Measurements from ENCODE around the gene TFDP1. TPM values are rescaled to one million over a fixed set of nuclear protein-coding genes. Genes with fewer than 3 reads are reported as not detected.
A peak's percentile ranks its signal among the peaks of the same experiment; 100 is the strongest.

TFDP1 gene
- total and polyA plus RNA-seq, 4 donors = 17.4 to 36.6 (median 33.1) TPM

DNA sequence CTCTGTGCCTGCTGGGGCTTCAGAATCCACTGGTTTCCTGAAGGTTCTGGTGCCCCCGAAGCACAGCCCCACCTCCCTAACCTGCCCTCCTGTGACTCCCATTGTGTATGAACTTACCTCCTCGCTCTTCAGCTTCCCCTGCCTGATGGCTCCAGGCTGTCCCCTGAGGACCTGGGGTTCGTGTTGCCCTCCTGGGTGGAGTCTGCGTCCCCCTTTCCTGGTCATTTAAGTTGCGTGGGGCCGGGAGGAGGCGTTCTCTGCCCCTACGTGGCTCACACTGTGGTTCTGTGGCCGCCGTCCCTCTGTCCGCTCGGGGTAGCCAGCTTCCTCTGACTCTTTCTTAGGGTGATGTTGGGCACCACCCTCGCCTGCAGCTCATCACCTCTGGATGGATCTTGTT lies 13.9 kb downstream of the TFDP1 start:
- H3K4me3 ChIP-seq (ENCODE audit: low read length in 2 of 2) = no peak overlapping the region
- ATAC-seq (ENCODE audit: low FRiP score) = no peak
- H3K9me3 ChIP-seq (ENCODE audit: control insufficient read depth, low read length) = no peaks in the 10 kb centered on the region
- no peak overlapping the region for H3K27ac ChIP-seq (ENCODE audit: low read depth in 1 of 2, low read length in 2 of 2)
- DNase-seq = peak; percentile 30 to 44
- WGBS, 2 donors = 96 to 97% methylated on average over 13 of the region's 13 CpGs
- no peaks in the 10 kb centered on the region for H3K36me3 ChIP-seq (ENCODE audit: control insufficient read depth in 1 of 2, insufficient read depth in 2 of 2, low read length in 1 of 2)
- intact Hi-C loops (cut with DNase I) = no loop called here
- no peaks in the 10 kb centered on the region for H3K27me3 ChIP-seq (ENCODE audit: control insufficient read depth in 1 of 2, insufficient read depth in 2 of 2, low read length in 1 of 2)
- no peaks in the 10 kb centered on the region for H3K4me1 ChIP-seq (ENCODE audit: control insufficient read depth in 1 of 2, insufficient read depth in 2 of 2, low read length in 2 of 2)

DNA sequence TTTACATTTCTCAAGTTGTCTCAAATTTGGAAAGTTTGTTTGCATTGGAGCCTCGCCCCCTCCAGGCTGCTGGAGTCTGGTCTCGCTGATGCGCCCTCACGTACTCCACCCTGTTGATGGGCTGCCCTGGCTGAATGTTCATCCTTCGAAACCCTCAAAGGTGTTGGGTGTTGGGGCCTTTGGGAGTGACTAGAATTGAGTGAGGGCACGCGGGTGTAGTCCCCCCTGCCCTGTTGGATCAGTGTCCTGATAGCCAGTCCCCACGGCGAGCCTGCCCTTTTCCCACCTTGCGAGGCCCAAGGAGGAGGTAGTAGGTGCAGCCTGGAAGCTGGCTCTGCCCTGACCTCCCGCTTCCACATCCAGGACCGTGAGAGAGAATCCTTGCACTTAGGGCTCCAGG lies 14.8 kb downstream of the TFDP1 start:
- no peaks in the 10 kb centered on the region for H3K27me3 ChIP-seq (ENCODE audit: control insufficient read depth in 1 of 2, insufficient read depth in 2 of 2, low read length in 1 of 2)
- 96 to 99% methylated on average over 12 of the region's 12 CpGs for WGBS, 2 donors
- DNase-seq = peak; percentile 16 to 50
- no peak overlapping the region for H3K4me3 ChIP-seq (ENCODE audit: low read length in 2 of 2)
- H3K4me1 ChIP-seq (ENCODE audit: control insufficient read depth in 1 of 2, insufficient read depth in 2 of 2, low read length in 2 of 2) = no peaks in the 10 kb centered on the region
- ATAC-seq (ENCODE audit: low FRiP score) = no peak
- H3K27ac ChIP-seq (ENCODE audit: low read depth in 1 of 2, low read length in 2 of 2) = no peak overlapping the region
- H3K9me3 ChIP-seq (ENCODE audit: control insufficient read depth, low read length) = no peaks in the 10 kb centered on the region
- H3K36me3 ChIP-seq (ENCODE audit: control insufficient read depth in 1 of 2, insufficient read depth in 2 of 2, low read length in 1 of 2) = no peaks in the 10 kb centered on the region
- intact Hi-C loops (cut with DNase I) = no loop called here

DNA sequence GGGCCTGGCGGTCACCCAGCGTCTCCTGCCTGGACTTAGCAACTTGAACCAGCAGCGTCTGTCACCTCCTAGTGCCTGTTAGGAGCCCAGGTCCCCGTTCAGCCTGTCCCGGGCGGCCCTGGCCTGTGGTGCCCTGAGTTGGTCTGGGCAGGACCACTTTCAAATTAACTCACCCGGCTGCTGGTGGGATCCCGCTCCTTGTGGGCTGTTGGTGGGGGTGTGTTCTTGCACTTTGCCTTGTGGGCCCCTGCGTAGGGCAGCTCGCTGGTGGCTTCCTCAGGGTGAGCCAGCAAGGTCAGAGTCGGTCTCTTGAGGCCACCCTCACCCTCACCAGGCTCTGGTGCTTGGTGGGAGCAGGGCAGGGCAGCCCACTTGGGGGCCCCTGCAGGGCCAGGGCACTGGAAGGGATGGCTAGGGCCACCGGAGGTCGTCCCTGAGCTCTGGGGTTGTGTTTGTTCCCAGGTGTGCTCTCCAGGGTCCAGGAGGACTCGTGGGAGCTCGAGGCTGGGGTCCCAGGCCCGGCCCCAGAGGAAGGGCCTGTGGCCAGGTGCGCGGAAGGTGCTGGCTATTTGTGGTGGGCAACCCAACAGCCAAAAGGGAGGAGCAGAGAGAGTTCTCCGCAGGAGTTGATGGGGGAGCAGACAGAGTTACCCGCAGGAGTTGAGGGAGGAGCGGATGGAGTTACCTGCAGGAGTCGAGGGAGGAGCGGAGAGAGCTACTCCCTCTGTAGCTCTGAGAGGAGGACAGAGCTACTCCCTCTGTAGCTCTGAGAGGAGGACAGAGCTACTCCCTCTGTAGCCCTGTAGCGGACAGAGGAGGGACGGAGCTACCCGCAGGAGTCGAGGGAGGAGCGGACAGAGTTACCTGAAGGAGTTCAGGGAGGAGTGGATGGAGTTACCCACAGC lies 16.9 kb downstream of the TFDP1 start:
- 95 to 96% methylated on average over 28 of the region's 28 CpGs for WGBS, 2 donors
- Histone ChIP-seq H3K9me3 (ENCODE audit: control insufficient read depth, low read length) (no peaks in the 10 kb centered on the region), H3K4me1 (ENCODE audit: control insufficient read depth in 1 of 2, insufficient read depth in 2 of 2, low read length in 2 of 2) (no peaks in the 10 kb centered on the region), H3K27ac (ENCODE audit: low read depth in 1 of 2, low read length in 2 of 2) (no peak overlapping the region), H3K27me3 (ENCODE audit: control insufficient read depth in 1 of 2, insufficient read depth in 2 of 2, low read length in 1 of 2) (no peaks in the 10 kb centered on the region), H3K4me3 (ENCODE audit: low read length in 2 of 2) (no peak overlapping the region), H3K36me3 (ENCODE audit: control insufficient read depth in 1 of 2, insufficient read depth in 2 of 2, low read length in 1 of 2) (no peaks in the 10 kb centered on the region)
- intact Hi-C loops (cut with DNase I) = no loop called here
- no peak for ATAC-seq (ENCODE audit: low FRiP score)
- DNase-seq = peak; percentile 28 to 64

DNA sequence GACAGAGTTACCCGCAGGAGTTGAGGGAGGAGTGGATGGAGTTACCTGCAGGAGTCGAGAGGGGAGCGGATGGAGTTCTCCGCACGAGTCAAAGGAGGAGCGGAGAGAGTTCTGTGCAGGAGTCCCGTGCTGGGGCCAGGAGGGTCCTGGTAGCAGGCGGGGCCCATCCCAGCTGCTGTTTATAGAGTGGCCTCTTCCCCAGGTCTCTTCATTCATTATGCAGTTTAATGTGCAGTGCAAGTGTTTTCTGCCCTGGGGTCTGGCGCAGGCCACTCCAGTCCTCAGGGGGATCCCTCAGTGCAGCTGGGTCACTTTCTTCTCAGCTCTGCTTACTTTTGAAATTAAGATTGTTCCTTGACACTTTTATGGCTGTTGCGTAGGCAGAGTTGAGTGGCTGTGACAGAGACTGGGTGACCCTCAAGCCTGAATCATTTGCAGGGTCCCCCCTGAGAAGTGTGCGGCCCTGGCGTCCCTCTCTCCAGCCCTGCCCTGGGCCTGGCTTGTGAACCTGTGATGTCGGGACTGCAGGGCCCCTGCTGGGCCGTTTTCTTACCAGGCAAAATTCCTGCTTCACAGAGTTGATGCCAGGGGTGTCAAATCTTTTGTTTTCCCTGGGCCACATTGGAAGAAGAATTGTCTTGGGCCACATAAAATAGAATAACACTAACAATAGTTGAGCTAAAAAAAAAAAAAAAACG lies 17.9 kb downstream of the TFDP1 start:
- Histone ChIP-seq H3K27me3 (ENCODE audit: control insufficient read depth in 1 of 2, insufficient read depth in 2 of 2, low read length in 1 of 2) (no peaks in the 10 kb centered on the region), H3K4me3 (ENCODE audit: low read length in 2 of 2) (no peak overlapping the region), H3K36me3 (ENCODE audit: control insufficient read depth in 1 of 2, insufficient read depth in 2 of 2, low read length in 1 of 2) (no peaks in the 10 kb centered on the region), H3K27ac (ENCODE audit: low read depth in 1 of 2, low read length in 2 of 2) (no peak overlapping the region), H3K4me1 (ENCODE audit: control insufficient read depth in 1 of 2, insufficient read depth in 2 of 2, low read length in 2 of 2) (no peaks in the 10 kb centered on the region), H3K9me3 (ENCODE audit: control insufficient read depth, low read length) (no peaks in the 10 kb centered on the region)
- 77 to 78% methylated on average over 15 of the region's 15 CpGs for WGBS, 2 donors
- peak; percentile 33 to 49 for DNase-seq
- no peak for ATAC-seq (ENCODE audit: low FRiP score)
- intact Hi-C loops (cut with DNase I) = no loop called here

DNA sequence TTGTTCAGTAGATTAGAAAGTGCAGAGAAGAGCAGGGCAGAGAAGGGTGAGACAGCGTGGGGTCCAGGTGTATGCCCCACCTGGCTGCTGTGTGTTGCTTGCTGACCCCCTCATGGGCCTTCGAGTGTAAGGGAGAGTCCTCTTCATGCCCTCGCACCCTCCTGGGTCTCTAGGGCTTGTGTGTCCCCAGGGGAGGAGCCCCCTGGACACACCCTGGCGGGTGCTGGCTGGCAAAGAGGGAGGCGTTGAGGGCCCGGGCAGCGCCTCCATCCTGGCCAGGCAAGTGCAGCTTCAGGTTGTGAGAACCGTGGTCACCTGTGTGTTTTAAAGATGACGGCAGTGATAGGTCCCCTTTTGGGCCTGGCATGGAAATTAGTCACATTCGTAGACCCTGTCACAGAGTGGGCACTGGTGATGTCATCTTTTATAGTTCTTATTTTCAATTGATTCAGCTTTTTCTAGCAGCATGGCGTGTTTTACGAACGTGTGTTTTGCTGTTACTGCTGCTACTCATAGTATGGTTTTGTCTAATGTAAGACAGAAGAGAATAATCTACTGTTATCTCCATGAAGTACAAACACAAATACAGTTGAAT lies 18.7 kb downstream of the TFDP1 start:
- WGBS, 2 donors = 89 to 91% methylated on average over 13 of the region's 13 CpGs
- H3K4me3 ChIP-seq (ENCODE audit: low read length in 2 of 2) = no peak overlapping the region
- DNase-seq (peak in 1 of 2 donors; percentile 26), ATAC-seq (ENCODE audit: low FRiP score) (no peak)
- no peaks in the 10 kb centered on the region for H3K36me3 ChIP-seq (ENCODE audit: control insufficient read depth in 1 of 2, insufficient read depth in 2 of 2, low read length in 1 of 2)
- no peaks in the 10 kb centered on the region for H3K4me1 ChIP-seq (ENCODE audit: control insufficient read depth in 1 of 2, insufficient read depth in 2 of 2, low read length in 2 of 2)
- H3K27ac ChIP-seq (ENCODE audit: low read depth in 1 of 2, low read length in 2 of 2) = no peak overlapping the region
- intact Hi-C loops (cut with DNase I) = no loop called here
- no peaks in the 10 kb centered on the region for H3K27me3 ChIP-seq (ENCODE audit: control insufficient read depth in 1 of 2, insufficient read depth in 2 of 2, low read length in 1 of 2)
- no peaks in the 10 kb centered on the region for H3K9me3 ChIP-seq (ENCODE audit: control insufficient read depth, low read length)

DNA sequence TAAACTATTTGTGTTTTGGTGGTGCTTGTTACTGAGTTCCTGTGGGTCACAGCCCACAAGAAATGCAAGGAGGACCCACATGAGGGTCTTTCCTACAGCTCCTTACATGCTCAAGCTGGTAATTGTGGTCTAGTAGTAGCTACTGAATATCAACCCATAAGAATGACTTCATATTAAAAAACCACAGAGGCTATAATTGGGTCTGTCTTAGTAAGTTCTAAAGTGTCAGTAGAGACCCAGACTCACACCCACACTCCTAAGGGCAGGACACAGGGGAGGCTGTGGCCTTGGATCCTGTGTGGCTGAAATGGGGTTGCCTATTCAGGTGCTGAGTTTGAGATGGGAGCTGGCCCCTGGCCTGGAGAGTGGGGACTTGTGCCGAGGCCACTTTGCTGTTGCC lies 19.6 kb downstream of the TFDP1 start:
- Histone ChIP-seq H3K27ac (ENCODE audit: low read depth in 1 of 2, low read length in 2 of 2) (no peak overlapping the region), H3K4me1 (ENCODE audit: control insufficient read depth in 1 of 2, insufficient read depth in 2 of 2, low read length in 2 of 2) (no peaks in the 10 kb centered on the region), H3K9me3 (ENCODE audit: control insufficient read depth, low read length) (no peaks in the 10 kb centered on the region), H3K27me3 (ENCODE audit: control insufficient read depth in 1 of 2, insufficient read depth in 2 of 2, low read length in 1 of 2) (no peaks in the 10 kb centered on the region), H3K4me3 (ENCODE audit: low read length in 2 of 2) (no peak overlapping the region), H3K36me3 (ENCODE audit: control insufficient read depth in 1 of 2, insufficient read depth in 2 of 2, low read length in 1 of 2) (no peaks in the 10 kb centered on the region)
- DNase-seq (peak in 1 of 2 donors; percentile 38), ATAC-seq (ENCODE audit: low FRiP score) (no peak)
- intact Hi-C loops (cut with DNase I) = no loop called here
- 94 to 95% methylated on average over 1 of the region's 1 CpG for WGBS, 2 donors

DNA sequence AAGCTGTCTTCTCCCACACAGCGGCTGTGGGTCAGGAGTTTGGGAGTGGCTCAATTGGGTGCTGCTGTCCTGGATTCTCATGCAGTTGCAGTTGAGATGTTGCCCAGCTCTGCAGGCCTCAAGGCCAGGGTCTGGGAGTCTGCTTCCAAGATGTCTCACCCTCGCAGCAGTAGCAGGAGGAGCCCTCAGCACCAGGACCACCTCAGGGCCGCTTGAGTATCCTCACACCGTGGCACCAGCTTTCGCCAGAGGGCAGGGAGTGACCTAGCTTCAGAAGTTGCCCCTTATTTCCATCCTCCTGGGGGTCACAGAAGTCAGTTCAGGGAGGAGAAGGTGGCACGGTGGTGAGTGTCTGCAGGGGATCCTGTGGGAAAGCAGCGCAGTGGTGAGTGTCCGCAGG lies 20.9 kb downstream of the TFDP1 start:
- intact Hi-C loops (cut with DNase I) = no loop called here
- Histone ChIP-seq H3K36me3 (ENCODE audit: control insufficient read depth in 1 of 2, insufficient read depth in 2 of 2, low read length in 1 of 2) (no peaks in the 10 kb centered on the region), H3K4me3 (ENCODE audit: low read length in 2 of 2) (no peak overlapping the region), H3K27me3 (ENCODE audit: control insufficient read depth in 1 of 2, insufficient read depth in 2 of 2, low read length in 1 of 2) (no peaks in the 10 kb centered on the region), H3K4me1 (ENCODE audit: control insufficient read depth in 1 of 2, insufficient read depth in 2 of 2, low read length in 2 of 2) (no peaks in the 10 kb centered on the region), H3K9me3 (ENCODE audit: control insufficient read depth, low read length) (no peaks in the 10 kb centered on the region), H3K27ac (ENCODE audit: low read depth in 1 of 2, low read length in 2 of 2) (no peak overlapping the region)
- DNase-seq (no peak), ATAC-seq (ENCODE audit: low FRiP score) (no peak)
- WGBS, 2 donors = 98 to 99% methylated on average over 8 of the region's 8 CpGs

DNA sequence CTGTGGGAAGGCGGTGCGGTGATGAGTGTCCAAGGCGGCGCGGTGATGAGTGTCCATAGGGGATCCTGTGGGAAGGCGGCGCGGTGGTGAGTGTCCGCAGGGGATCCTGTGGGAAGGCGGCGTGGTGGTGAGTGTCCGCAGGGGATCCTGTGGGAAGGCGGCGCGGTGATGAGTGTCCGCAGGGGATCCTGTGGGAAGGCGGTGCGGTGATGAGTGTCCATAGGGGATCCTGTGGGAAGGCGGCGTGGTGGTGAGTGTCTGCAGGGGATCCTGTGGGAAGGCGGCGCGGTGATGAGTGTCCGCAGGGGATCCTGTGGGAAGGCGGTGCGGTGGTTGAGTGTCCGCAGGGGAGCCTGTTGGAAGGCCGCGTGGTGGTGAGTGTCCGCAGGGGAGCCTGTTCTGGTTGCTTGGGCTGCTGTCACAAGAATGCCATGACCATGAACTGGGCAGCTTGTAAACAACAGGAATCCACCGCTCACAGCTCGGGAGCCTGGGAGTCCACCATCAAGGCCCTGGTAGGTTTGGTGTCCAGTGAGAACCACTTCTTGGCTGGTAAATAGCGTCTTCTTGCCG lies 21.4 kb downstream of the TFDP1 start:
- Histone ChIP-seq H3K4me1 (ENCODE audit: control insufficient read depth in 1 of 2, insufficient read depth in 2 of 2, low read length in 2 of 2) (no peaks in the 10 kb centered on the region), H3K9me3 (ENCODE audit: control insufficient read depth, low read length) (no peaks in the 10 kb centered on the region), H3K36me3 (ENCODE audit: control insufficient read depth in 1 of 2, insufficient read depth in 2 of 2, low read length in 1 of 2) (no peaks in the 10 kb centered on the region), H3K4me3 (ENCODE audit: low read length in 2 of 2) (no peak overlapping the region), H3K27me3 (ENCODE audit: control insufficient read depth in 1 of 2, insufficient read depth in 2 of 2, low read length in 1 of 2) (no peaks in the 10 kb centered on the region), H3K27ac (ENCODE audit: low read depth in 1 of 2, low read length in 2 of 2) (no peak overlapping the region)
- DNase-seq (no peak), ATAC-seq (ENCODE audit: low FRiP score) (no peak)
- WGBS, 2 donors = 96 to 97% methylated on average over 34 of the region's 34 CpGs
- intact Hi-C loops (cut with DNase I) = no loop called here
